HEK293 (cell line): ENCODE data around the gene KLHL22.
A peak's percentile ranks its signal among the peaks of the same experiment; 100 is the strongest.

Source experiments
- EGR2 ChIP-seq: fragments of 450-650 bp; formaldehyde crosslinking; IDR thresholded peaks from 2 replicates; pipeline ENCODE4 v1.5.1; 2016; ENCODE audit warnings: low read depth, missing biosample characterization, missing genetic modification characterization
- IKZF3 ChIP-seq: fragments of 450-650 bp; IDR thresholded peaks from 2 replicates; pipeline ENCODE4 v1.5.0; 2018; ENCODE audit warnings: missing biosample characterization, mild to moderate bottlenecking, missing genetic modification characterization, moderate library complexity
- KLF9 ChIP-seq: fragments of 450-650 bp; formaldehyde crosslinking; IDR thresholded peaks from 2 replicates; pipeline ENCODE4 v1.5.1; 2016; ENCODE audit warnings: missing biosample characterization, missing genetic modification characterization, low read depth
- MEIS1 ChIP-seq: sonication (generic); formaldehyde crosslinking; IDR thresholded peaks from 2 replicates; pipeline ENCODE4 v1.8.1; 2022; ENCODE audit warnings: missing genetic modification reagents, mild to moderate bottlenecking, borderline replicate concordance
- OSR2 ChIP-seq: fragments of 450-650 bp; formaldehyde crosslinking; IDR thresholded peaks from 2 replicates; pipeline ENCODE4 v1.5.1; 2016; ENCODE audit warnings: missing biosample characterization, missing genetic modification characterization
- REPIN1 ChIP-seq: fragments of 450-650 bp; formaldehyde crosslinking; IDR thresholded peaks from 2 replicates; pipeline ENCODE4 v1.5.1; 2017; ENCODE audit warnings: missing biosample characterization, missing genetic modification characterization, low read depth
- SCRT1 ChIP-seq: fragments of 450-650 bp; formaldehyde crosslinking; IDR thresholded peaks from 2 replicates; pipeline ENCODE4 v1.5.1; 2016; ENCODE audit warnings: missing biosample characterization, missing genetic modification characterization, borderline replicate concordance
- SETDB1 ChIP-seq: IDR thresholded peaks from one replicate; pipeline ENCODE4 v1.6.1; 2017; ENCODE audit warnings: mild to moderate bottlenecking, low read length, moderate library complexity, mixed read lengths; ENCODE audit not compliant: insufficient read length
- YY1 ChIP-seq: fragments of 450-650 bp; formaldehyde crosslinking; IDR thresholded peaks from 2 replicates; pipeline ENCODE4 v1.5.1; 2018; ENCODE audit warnings: missing biosample characterization, missing genetic modification characterization
- YY2 ChIP-seq: fragments of 450-650 bp; formaldehyde crosslinking; IDR thresholded peaks from 2 replicates; pipeline ENCODE4 v1.5.1; 2016; ENCODE audit warnings: missing biosample characterization, missing genetic modification characterization
- ZBTB17 ChIP-seq: fragments of 450-650 bp; formaldehyde crosslinking; IDR thresholded peaks from 2 replicates; pipeline ENCODE4 v1.5.1; 2016; ENCODE audit warnings: missing biosample characterization, missing genetic modification characterization
- ZNF132 ChIP-seq: fragments of 450-650 bp; formaldehyde crosslinking; IDR thresholded peaks from 2 replicates; pipeline ENCODE4 v1.5.1; 2017; ENCODE audit warnings: missing biosample characterization, missing genetic modification characterization, borderline replicate concordance
- ZNF146 ChIP-seq: fragments of 450-650 bp; formaldehyde crosslinking; IDR thresholded peaks from 2 replicates; pipeline ENCODE4 v1.5.1; 2016; ENCODE audit warnings: missing biosample characterization, missing genetic modification characterization
- ZNF157 ChIP-seq: fragments of 450-650 bp; formaldehyde crosslinking; IDR thresholded peaks from 2 replicates; pipeline ENCODE4 v1.5.1; 2016; ENCODE audit warnings: missing biosample characterization, missing genetic modification characterization
- ZNF214 ChIP-seq: fragments of 450-650 bp; formaldehyde crosslinking; IDR thresholded peaks from 2 replicates; pipeline ENCODE4 v1.5.1; 2017; ENCODE audit warnings: missing biosample characterization, mild to moderate bottlenecking, missing genetic modification characterization, borderline replicate concordance
- ZNF223 ChIP-seq: fragments of 450-650 bp; formaldehyde crosslinking; IDR thresholded peaks from 2 replicates; pipeline ENCODE4 v1.5.1; 2016; ENCODE audit warnings: missing biosample characterization, missing genetic modification characterization
- ZNF24 ChIP-seq: fragments of 450-650 bp; formaldehyde crosslinking; IDR thresholded peaks from 2 replicates; pipeline ENCODE4 v1.5.1; 2016; ENCODE audit warnings: missing biosample characterization, missing genetic modification characterization
- ZNF292 ChIP-seq: fragments of 450-650 bp; formaldehyde crosslinking; IDR thresholded peaks from 2 replicates; pipeline ENCODE4 v1.5.1; 2016; ENCODE audit warnings: low read depth, missing biosample characterization, missing genetic modification characterization, borderline replicate concordance
- ZNF350 ChIP-seq: fragments of 450-650 bp; formaldehyde crosslinking; IDR thresholded peaks from 2 replicates; pipeline ENCODE4 v1.5.0; 2017; ENCODE audit warnings: missing biosample characterization, mild to moderate bottlenecking, missing genetic modification characterization
- ZNF423 ChIP-seq: fragments of 450-650 bp; formaldehyde crosslinking; IDR thresholded peaks from 2 replicates; pipeline ENCODE4 v1.5.1; 2016; ENCODE audit warnings: missing biosample characterization, missing genetic modification characterization
- ZNF473 ChIP-seq: fragments of 450-650 bp; formaldehyde crosslinking; IDR thresholded peaks from 2 replicates; pipeline ENCODE4 v1.5.1; 2017; ENCODE audit warnings: missing biosample characterization, missing genetic modification characterization
- ZNF514 ChIP-seq: fragments of 450-650 bp; formaldehyde crosslinking; IDR thresholded peaks from 2 replicates; pipeline ENCODE4 v1.5.1; 2016; ENCODE audit warnings: missing biosample characterization, missing genetic modification characterization
- ZNF544 ChIP-seq: fragments of 450-650 bp; formaldehyde crosslinking; IDR thresholded peaks from 2 replicates; pipeline ENCODE4 v1.5.0; 2017; ENCODE audit warnings: missing biosample characterization, missing genetic modification characterization
- ZNF548 ChIP-seq: fragments of 450-650 bp; formaldehyde crosslinking; IDR thresholded peaks from 2 replicates; pipeline ENCODE4 v1.5.1; 2016; ENCODE audit warnings: missing biosample characterization, missing genetic modification characterization
- ZNF560 ChIP-seq: fragments of 450-650 bp; formaldehyde crosslinking; IDR thresholded peaks from 2 replicates; pipeline ENCODE4 v1.5.1; 2017; ENCODE audit warnings: missing biosample characterization, missing genetic modification characterization, borderline replicate concordance
- ZNF830 ChIP-seq: fragments of 450-650 bp; IDR thresholded peaks from 2 replicates; pipeline ENCODE4 v1.5.0; 2018; ENCODE audit warnings: missing biosample characterization, missing genetic modification characterization, low read depth, mild to moderate bottlenecking, moderate library complexity
- ZSCAN23 ChIP-seq: fragments of 450-650 bp; formaldehyde crosslinking; IDR thresholded peaks from 2 replicates; pipeline ENCODE4 v1.5.1; 2016; ENCODE audit warnings: missing biosample characterization, missing genetic modification characterization
- TF ChIP-seq, protein P1 (sequence below): fragments of 450-650 bp; formaldehyde crosslinking; IDR thresholded peaks from 2 replicates; pipeline ENCODE4 v1.5.1; 2016; ENCODE audit warnings: missing biosample characterization, missing genetic modification characterization
- TF ChIP-seq, protein P2 (sequence below): fragments of 450-650 bp; formaldehyde crosslinking; IDR thresholded peaks from 2 replicates; pipeline ENCODE4 v1.5.1; 2016; ENCODE audit warnings: missing biosample characterization, missing genetic modification characterization
- TF ChIP-seq, protein P3 (sequence below): fragments of 450-650 bp; formaldehyde crosslinking; IDR thresholded peaks from 2 replicates; pipeline ENCODE4 v1.5.1; 2017; ENCODE audit warnings: missing biosample characterization, missing genetic modification characterization
- TF ChIP-seq, protein P4 (sequence below): fragments of 450-650 bp; formaldehyde crosslinking; IDR thresholded peaks from 2 replicates; pipeline ENCODE4 v1.5.1; 2016; ENCODE audit warnings: missing biosample characterization, missing genetic modification characterization
- TF ChIP-seq, protein P5 (sequence below): fragments of 450-650 bp; formaldehyde crosslinking; IDR thresholded peaks from 2 replicates; pipeline ENCODE4 v1.5.0; 2017; ENCODE audit warnings: missing biosample characterization, missing genetic modification characterization, borderline replicate concordance

KLHL22 gene

DNA sequence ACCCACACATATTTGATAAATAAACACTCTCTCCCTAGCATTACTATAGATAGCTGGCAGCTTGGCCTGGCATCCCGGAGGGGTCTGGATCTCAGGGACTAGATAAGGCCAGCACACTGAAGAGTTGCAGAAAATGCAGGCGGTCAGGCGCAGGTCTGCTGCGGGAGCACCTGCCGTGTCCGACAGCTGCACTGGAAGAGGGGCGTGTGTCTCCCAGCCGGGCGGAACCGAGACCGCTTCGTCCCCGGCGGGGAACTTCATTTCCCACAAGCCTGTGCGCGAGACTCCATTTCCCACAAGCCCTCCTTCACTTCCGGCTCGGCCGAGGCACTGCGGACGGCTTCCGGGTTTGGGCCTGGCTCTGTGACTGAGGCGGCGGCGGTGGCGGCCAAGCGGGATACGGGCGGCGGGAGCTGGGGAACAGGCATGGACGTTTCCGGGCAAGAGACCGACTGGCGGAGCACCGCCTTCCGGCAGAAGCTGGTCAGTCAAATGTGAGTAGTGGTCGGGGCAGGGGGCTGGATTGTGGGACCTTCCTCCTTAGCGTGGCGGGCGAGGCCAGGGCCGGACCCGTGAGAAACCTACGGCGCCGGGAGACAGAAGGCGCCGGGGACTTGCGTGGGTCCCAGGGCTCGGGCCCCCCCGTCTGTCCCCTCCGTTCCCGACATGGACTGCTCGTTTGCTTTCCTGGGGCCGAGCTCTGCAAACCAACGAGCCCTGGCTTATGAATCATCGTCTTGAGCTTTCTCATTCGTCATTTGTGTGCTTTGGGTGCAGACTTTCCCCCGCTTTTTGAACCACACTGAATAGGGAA lies 11.9 kb upstream of the KLHL22 start, which contains the start of gene MED15 (continued):
- TF ChIP-seq ZNF560 (tag by site-specific recombination) (no peak), ZNF146 (no peak), ZNF548 (tag by site-specific recombination) (no peak), ZNF423 (tag by site-specific recombination) (no peak), REPIN1 (tag by site-specific recombination) (peak; percentile 71; the same call in 1 of the 2 replicates), EGR2 (tag by site-specific recombination) (no peak), ZBTB17 (tag by site-specific recombination) (peak; percentile 86), SCRT1 (tag by site-specific recombination) (no peak), OSR2 (tag by site-specific recombination) (no peak), ZNF223 (no peak), SETDB1 (no peak), ZNF514 (tag by site-specific recombination) (no peak), ZNF24 (tag by site-specific recombination) (peak; percentile 84), ZSCAN23 (peak; percentile 38; the same call in 1 of the 2 replicates), ZNF830 (tag by site-specific recombination) (no peak), YY2 (tag by site-specific recombination) (peak; percentile 81), ZNF214 (tag by site-specific recombination) (no peak), MEIS1 (CRISPR knock-in tag) (no peak), ZNF544 (no peak), YY1 (tag by site-specific recombination) (peak; percentile 67; the same call in 1 of the 2 replicates), KLF9 (tag by site-specific recombination) (peak; percentile 83), ZNF292 (tag by site-specific recombination) (no peak), ZNF132 (tag by site-specific recombination) (no peak), IKZF3 (tag by site-specific recombination) (peak; percentile 31), ZNF157 (tag by site-specific recombination) (no peak), ZNF473 (tag by site-specific recombination) (no peak), ZNF350 (tag by site-specific recombination) (no peak)
- TF ChIP-seq, protein P1, sequence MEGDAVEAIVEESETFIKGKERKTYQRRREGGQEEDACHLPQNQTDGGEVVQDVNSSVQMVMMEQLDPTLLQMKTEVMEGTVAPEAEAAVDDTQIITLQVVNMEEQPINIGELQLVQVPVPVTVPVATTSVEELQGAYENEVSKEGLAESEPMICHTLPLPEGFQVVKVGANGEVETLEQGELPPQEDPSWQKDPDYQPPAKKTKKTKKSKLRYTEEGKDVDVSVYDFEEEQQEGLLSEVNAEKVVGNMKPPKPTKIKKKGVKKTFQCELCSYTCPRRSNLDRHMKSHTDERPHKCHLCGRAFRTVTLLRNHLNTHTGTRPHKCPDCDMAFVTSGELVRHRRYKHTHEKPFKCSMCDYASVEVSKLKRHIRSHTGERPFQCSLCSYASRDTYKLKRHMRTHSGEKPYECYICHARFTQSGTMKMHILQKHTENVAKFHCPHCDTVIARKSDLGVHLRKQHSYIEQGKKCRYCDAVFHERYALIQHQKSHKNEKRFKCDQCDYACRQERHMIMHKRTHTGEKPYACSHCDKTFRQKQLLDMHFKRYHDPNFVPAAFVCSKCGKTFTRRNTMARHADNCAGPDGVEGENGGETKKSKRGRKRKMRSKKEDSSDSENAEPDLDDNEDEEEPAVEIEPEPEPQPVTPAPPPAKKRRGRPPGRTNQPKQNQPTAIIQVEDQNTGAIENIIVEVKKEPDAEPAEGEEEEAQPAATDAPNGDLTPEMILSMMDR (tag by site-specific recombination) = 0 out of 2 replicates have a peak, but pooled peaks have one; percentile 11
- TF ChIP-seq, protein P2, sequence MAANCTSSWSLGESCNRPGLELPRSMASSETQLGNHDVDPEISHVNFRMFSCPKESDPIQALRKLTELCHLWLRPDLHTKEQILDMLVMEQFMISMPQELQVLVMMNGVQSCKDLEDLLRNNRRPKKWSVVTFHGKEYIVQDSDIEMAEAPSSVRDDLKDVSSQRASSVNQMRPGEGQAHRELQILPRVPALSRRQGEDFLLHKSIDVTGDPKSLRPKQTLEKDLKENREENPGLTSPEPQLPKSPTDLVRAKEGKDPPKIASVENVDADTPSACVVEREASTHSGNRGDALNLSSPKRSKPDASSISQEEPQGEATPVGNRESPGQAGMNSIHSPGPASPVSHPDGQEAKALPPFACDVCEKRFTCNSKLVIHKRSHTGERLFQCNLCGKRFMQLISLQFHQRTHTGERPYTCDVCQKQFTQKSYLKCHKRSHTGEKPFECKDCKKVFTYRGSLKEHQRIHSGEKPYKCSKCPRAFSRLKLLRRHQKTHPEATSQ = peak; percentile 96
- TF ChIP-seq, protein P3, sequence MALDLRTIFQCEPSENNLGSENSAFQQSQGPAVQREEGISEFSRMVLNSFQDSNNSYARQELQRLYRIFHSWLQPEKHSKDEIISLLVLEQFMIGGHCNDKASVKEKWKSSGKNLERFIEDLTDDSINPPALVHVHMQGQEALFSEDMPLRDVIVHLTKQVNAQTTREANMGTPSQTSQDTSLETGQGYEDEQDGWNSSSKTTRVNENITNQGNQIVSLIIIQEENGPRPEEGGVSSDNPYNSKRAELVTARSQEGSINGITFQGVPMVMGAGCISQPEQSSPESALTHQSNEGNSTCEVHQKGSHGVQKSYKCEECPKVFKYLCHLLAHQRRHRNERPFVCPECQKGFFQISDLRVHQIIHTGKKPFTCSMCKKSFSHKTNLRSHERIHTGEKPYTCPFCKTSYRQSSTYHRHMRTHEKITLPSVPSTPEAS (tag by site-specific recombination) = no peak
- TF ChIP-seq, protein P4, sequence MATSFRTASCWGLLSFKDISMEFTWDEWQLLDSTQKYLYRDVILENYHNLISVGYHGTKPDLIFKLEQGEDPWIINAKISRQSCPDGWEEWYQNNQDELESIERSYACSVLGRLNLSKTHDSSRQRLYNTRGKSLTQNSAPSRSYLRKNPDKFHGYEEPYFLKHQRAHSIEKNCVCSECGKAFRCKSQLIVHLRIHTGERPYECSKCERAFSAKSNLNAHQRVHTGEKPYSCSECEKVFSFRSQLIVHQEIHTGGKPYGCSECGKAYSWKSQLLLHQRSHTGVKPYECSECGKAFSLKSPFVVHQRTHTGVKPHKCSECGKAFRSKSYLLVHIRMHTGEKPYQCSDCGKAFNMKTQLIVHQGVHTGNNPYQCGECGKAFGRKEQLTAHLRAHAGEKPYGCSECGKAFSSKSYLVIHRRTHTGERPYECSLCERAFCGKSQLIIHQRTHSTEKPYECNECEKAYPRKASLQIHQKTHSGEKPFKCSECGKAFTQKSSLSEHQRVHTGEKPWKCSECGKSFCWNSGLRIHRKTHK = no peak
- TF ChIP-seq, protein P5, sequence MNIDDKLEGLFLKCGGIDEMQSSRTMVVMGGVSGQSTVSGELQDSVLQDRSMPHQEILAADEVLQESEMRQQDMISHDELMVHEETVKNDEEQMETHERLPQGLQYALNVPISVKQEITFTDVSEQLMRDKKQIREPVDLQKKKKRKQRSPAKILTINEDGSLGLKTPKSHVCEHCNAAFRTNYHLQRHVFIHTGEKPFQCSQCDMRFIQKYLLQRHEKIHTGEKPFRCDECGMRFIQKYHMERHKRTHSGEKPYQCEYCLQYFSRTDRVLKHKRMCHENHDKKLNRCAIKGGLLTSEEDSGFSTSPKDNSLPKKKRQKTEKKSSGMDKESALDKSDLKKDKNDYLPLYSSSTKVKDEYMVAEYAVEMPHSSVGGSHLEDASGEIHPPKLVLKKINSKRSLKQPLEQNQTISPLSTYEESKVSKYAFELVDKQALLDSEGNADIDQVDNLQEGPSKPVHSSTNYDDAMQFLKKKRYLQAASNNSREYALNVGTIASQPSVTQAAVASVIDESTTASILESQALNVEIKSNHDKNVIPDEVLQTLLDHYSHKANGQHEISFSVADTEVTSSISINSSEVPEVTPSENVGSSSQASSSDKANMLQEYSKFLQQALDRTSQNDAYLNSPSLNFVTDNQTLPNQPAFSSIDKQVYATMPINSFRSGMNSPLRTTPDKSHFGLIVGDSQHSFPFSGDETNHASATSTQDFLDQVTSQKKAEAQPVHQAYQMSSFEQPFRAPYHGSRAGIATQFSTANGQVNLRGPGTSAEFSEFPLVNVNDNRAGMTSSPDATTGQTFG = no peak
